Testis (tissue), 2 donors: ENCODE data around the gene LRRC4C.

ENCODE experiments used
- CTCF ChIP-seq, 3 experiments: fragments of 450-650 bp in 2 of 3; fragments of 200-600 bp in 1 of 3; sonication (generic) in 1 of 3; IDR thresholded peaks; one replicate each; pipeline ENCODE4 v1.5.1; 2016 to 2019; ENCODE audit warnings: antibody characterized with exemption in 3 of 3, mild to moderate bottlenecking in 2 of 3, moderate library complexity in 1 of 3
- POLR2A ChIP-seq: fragments of 450-650 bp; IDR thresholded peaks from one replicate; pipeline ENCODE4 v1.6.1; 2017; ENCODE audit warnings: antibody characterized with exemption, mild to moderate bottlenecking, moderate library complexity

GRCh38 chr11:40716344-40717130 lies 742.9 kb downstream of the LRRC4C start:
- TF ChIP-seq CTCF (IDR thresholded peaks at IDR 0.05) (no peak), POLR2A (no peak)
